Retinal pigment epithelial cell (primary cell): ENCODE results near the gene CEP78.

Experiments
- DNase-seq: peaks from one replicate; pipeline ENCODE4 v3.0.0-alpha.2; 2010; ENCODE audit warnings: low read depth
- H3K4me3 ChIP-seq: 2 replicates; pipeline ENCODE4 v1.5.1; 2011; ENCODE audit warnings: mild to moderate bottlenecking, low read length, control low read depth, moderate library complexity
- CTCF ChIP-seq: conservative IDR thresholded peaks from 2 replicates; pipeline ENCODE4 v1.5.1; 2011; ENCODE audit warnings: low read depth, low read length, control low read depth, inconsistent platforms

The CEP78 gene

GRCh38 chr9:78324682-78325081, 88.8 kb downstream of the CEP78 start:
- no peak for TF ChIP-seq CTCF
- DNase-seq, result no peak
- no peak overlapping the region for H3K4me3 ChIP-seq

- no peak for DNase-seq
- no peak overlapping the region for H3K4me3 ChIP-seq
- no peak for TF ChIP-seq CTCF
Observed at GRCh38 chr9:78325343-78325742, 89.5 kb downstream of the CEP78 start.

- no peak for TF ChIP-seq CTCF
- no peak overlapping the region for H3K4me3 ChIP-seq
- no peak for DNase-seq
Observed at GRCh38 chr9:78325846-78326360, 90.0 kb downstream of the CEP78 start.

GRCh38 chr9:78326564-78326963, 90.7 kb downstream of the CEP78 start:
- no peak overlapping the region for H3K4me3 ChIP-seq
- no peak for TF ChIP-seq CTCF
- DNase-seq, result no peak
